Upper lobe of left lung (tissue), 6 donors: ENCODE measurements around the gene TMEM187. TPM values are rescaled to one million over a fixed set of nuclear protein-coding genes. Genes with fewer than 3 reads are reported as not detected.

Source experiments
- ATAC-seq, 2 donors: fragments of 200-7000 bp; cut with Tn5 transposase; one replicate each; pipeline ENCODE4 v1.9.1; 2022; ENCODE audit warnings: mild to moderate bottlenecking in 2 of 2, moderate library complexity in 2 of 2; ENCODE audit not compliant: low FRiP score in 2 of 2
- DNase-seq, 2 donors: peaks; one replicate each; pipeline ENCODE4 v3.0.0-alpha.2; 2019 to 2020
- H3K27ac ChIP-seq, 4 donors: fragments of 200-600 bp; sonication (generic); one replicate each; pipeline ENCODE4 v1.5.1; 2016 to 2019
- H3K27me3 ChIP-seq, 4 donors: fragments of 200-600 bp; sonication (generic); one replicate each; pipeline ENCODE4 v1.5.1; 2017 to 2019
- H3K36me3 ChIP-seq, 4 donors: fragments of 200-600 bp; sonication (generic); one replicate each; pipeline ENCODE4 v1.5.1; 2016 to 2019
- H3K4me1 ChIP-seq, 4 donors: fragments of 200-600 bp; sonication (generic); one replicate each; pipeline ENCODE4 v1.5.1; 2018 to 2019
- H3K4me3 ChIP-seq, 4 donors: fragments of 200-600 bp; sonication (generic); one replicate each; pipeline ENCODE4 v1.5.1; 2017 to 2019; ENCODE audit warnings: mild to moderate bottlenecking in 2 of 4, moderate library complexity in 1 of 4
- H3K9me3 ChIP-seq, 4 donors: fragments of 200-600 bp; sonication (generic); one replicate each; pipeline ENCODE4 v1.5.1; 2018 to 2019
- EP300 ChIP-seq, 4 donors: sonication (generic); formaldehyde crosslinking; IDR thresholded peaks; one replicate each; pipeline ENCODE4 v1.5.1; 2017; ENCODE audit warnings: antibody characterized with exemption in 4 of 4, control low read depth in 2 of 4
- POLR2A ChIP-seq, 4 donors: fragments of 450-650 bp; IDR thresholded peaks; one replicate each; pipeline ENCODE4 v1.5.1; 2016 to 2017; ENCODE audit warnings: antibody characterized with exemption in 4 of 4, mild to moderate bottlenecking in 2 of 4
- POLR2AphosphoS5 ChIP-seq, 2 donors: sonication (generic); formaldehyde crosslinking; IDR thresholded peaks; one replicate each; pipeline ENCODE4 v1.5.1; 2017; ENCODE audit warnings: antibody characterized with exemption in 2 of 2
- WGBS, 2 donors: methylation state at CpG; one replicate each; pipeline ENCODE4 v1.1.5; 2017 to 2018; 5-methylcytosine and 5-hydroxymethylcytosine counted together
- total RNA-seq, 6 donors: library from RNA; depleted of rRNA in 4 of 6; stranded (reverse); fragments of >200 nt in 4 of 6; gene quantifications; one replicate each; pipeline versions ENCODE4 v1.1.0 to v1.2.1, GENCODE V29; 2016 to 2021
- TF ChIP-seq, protein P1 (sequence below), 6 experiments: fragments of 450-650 bp in 4 of 6; fragments of 200-600 bp in 2 of 6; sonication (generic) in 2 of 6; IDR thresholded peaks; one replicate each; pipeline ENCODE4 v1.5.1; 2016 to 2019; ENCODE audit warnings: antibody characterized with exemption in 6 of 6
- donor health status: DM: no; HTN: no; CAD: no; lungs with moderate emphysema.
- donor health status: DM: no; HTN: yes; CAD: no; lungs with severe emphysema.

TMEM187 gene
- total RNA-seq, 6 donors from 2014 or later = 2.1 to 17.7 (median 5.0) TPM

DNA sequence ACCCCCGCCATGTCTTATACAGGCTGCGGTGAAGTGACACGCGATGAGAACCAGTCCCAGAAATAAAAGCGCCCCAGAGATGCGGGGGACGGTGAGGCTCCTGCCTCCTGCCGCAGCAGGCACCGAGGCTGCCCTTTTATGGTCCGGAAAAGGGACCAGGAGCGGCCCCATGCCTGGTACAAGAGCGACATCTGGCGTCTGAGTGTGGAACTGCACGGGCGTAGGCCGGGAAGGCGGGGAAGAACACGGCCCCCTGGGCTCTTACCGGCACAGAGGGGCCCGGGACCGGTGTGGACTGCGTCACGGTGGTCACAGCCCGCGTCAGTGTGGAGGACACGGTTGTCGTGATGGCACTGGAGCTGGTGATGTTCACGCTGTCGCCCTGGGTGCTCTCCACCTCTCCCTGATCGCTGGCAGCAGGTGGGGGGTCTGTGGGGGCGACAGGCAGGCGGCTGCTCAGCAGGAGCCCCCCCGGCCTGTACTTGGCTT is 19.2 kb upstream of the TMEM187 start:
- 38% methylated on average over 33 of the region's 33 CpGs; no CpG with 5 or more reads in 1 of the 2 donors for WGBS, 2 donors
- Histone ChIP-seq H3K27me3 (no peaks in the 10 kb centered on the region), H3K27ac (no peak overlapping the region), H3K4me3 (no peak overlapping the region), H3K9me3 (no peaks in the 10 kb centered on the region), H3K4me1 (peaks cover 9 to 17% (median 10%) of the 10 kb centered on the region in 4 donors), H3K36me3 (peaks cover 0 to 98% (median 66%) of the 10 kb centered on the region in 4 donors)
- ATAC-seq (peak; percentile 73 to 89), DNase-seq (peak in 1 of 2 donors; percentile 75)
- TF ChIP-seq EP300 (IDR thresholded peaks at IDR 0.05) (no peak), POLR2AphosphoS5 (IDR thresholded peaks at IDR 0.05) (peak in 1 of 2 donors; percentile 18)
- TF ChIP-seq, protein P1, sequence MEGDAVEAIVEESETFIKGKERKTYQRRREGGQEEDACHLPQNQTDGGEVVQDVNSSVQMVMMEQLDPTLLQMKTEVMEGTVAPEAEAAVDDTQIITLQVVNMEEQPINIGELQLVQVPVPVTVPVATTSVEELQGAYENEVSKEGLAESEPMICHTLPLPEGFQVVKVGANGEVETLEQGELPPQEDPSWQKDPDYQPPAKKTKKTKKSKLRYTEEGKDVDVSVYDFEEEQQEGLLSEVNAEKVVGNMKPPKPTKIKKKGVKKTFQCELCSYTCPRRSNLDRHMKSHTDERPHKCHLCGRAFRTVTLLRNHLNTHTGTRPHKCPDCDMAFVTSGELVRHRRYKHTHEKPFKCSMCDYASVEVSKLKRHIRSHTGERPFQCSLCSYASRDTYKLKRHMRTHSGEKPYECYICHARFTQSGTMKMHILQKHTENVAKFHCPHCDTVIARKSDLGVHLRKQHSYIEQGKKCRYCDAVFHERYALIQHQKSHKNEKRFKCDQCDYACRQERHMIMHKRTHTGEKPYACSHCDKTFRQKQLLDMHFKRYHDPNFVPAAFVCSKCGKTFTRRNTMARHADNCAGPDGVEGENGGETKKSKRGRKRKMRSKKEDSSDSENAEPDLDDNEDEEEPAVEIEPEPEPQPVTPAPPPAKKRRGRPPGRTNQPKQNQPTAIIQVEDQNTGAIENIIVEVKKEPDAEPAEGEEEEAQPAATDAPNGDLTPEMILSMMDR (IDR thresholded peaks at IDR 0.05) = peak; percentile 93 to 99 (median 98)

DNA sequence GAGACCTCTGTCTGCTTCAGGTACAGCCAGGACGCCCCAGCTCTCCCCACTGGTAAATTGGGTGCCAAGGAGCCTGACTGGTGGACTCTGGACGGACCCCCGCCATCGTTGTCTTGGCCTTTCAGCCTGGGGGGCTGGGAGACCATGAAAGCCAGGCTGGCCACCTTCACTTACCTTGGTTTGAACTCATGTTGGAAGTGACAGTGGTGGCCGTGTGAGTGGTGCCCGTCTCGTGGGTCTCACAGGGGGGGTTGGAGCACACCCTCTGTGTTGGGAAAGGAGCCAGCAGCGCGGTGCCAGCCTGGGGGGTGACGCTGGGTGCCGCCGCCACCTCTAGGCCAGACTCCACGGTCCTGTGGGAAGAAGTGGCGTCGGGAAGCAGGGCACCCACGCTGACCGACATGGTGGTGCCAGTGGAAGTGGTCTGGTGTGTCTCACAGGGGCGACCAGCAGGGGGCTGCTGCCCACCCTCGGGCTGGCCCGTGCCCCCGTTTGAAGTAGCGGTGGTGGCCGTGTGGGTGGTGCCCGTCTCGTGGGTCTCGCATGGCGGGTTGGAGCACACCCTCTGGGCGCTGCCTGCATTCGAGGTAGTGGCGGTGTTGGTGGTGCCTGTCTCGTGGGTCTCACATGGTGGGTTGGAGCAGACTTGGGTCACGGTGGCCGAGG is 18.5 kb upstream of the TMEM187 start:
- Histone ChIP-seq H3K27ac (no peak overlapping the region), H3K4me1 (peaks cover 4 to 12% (median 8%) of the 10 kb centered on the region in 4 donors), H3K4me3 (no peak overlapping the region), H3K36me3 (peaks cover 0 to 99% (median 69%) of the 10 kb centered on the region in 4 donors), H3K27me3 (no peaks in the 10 kb centered on the region), H3K9me3 (no peaks in the 10 kb centered on the region)
- no peak for DNase-seq
- TF ChIP-seq POLR2AphosphoS5 (IDR thresholded peaks at IDR 0.05) (no peak), EP300 (IDR thresholded peaks at IDR 0.05) (no peak), POLR2A (IDR thresholded peaks at IDR 0.05) (no peak)
- TF ChIP-seq, protein P1 (IDR thresholded peaks at IDR 0.05) = no peak
- no peak for ATAC-seq
- 80 to 83% methylated on average over 3 to 32 of the region's 33 CpGs for WGBS, 2 donors

DNA sequence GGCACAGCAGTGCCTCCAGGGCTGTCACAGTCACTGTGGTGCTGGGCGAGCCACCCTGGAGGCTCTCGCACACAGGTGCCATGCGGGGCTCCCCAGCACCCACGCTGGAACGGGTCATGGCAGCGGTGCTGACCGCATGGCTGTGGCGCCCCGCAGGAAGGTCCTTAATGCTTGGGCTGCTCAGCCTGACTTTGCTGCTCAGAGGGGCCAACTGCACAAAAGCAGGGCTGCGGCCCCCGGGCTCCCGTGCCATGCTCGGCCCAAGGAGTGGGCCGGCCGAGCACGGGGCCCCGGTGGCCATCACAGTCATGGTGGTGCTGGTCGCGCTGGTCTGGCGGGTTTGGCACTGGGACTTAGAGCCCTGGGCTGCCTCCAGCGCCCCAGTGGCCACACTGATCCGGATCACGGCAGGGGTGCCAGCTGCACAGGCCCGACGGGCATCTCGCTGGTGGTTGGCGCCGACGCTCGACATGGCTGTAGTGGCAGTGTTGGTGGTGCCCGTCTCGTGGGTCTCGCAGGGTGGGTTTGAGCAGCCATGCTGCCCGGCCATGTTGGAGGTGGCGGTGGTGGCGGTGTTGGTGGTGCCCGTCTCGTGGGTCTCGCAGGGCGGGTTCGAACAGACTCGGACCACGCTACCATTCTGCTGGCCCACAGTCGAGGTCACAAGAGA is 17.9 kb upstream of the TMEM187 start:
- WGBS, 2 donors = 96% methylated on average over 27 of the region's 44 CpGs; no CpG with 5 or more reads in 1 of the 2 donors
- H3K4me3 ChIP-seq = no peak overlapping the region
- DNase-seq (no peak), ATAC-seq (no peak)
- TF ChIP-seq, protein P1 (IDR thresholded peaks at IDR 0.05) = no peak
- TF ChIP-seq EP300 (IDR thresholded peaks at IDR 0.05) (no peak), POLR2A (IDR thresholded peaks at IDR 0.05) (no peak), POLR2AphosphoS5 (IDR thresholded peaks at IDR 0.05) (no peak)
- no peaks in the 10 kb centered on the region for H3K9me3 ChIP-seq
- H3K27me3 ChIP-seq = no peaks in the 10 kb centered on the region
- peaks cover 0 to 99% (median 72%) of the 10 kb centered on the region in 4 donors for H3K36me3 ChIP-seq
- no peak overlapping the region for H3K27ac ChIP-seq
- peaks cover under 1 to 7% (median 3%) of the 10 kb centered on the region in 4 donors for H3K4me1 ChIP-seq

DNA sequence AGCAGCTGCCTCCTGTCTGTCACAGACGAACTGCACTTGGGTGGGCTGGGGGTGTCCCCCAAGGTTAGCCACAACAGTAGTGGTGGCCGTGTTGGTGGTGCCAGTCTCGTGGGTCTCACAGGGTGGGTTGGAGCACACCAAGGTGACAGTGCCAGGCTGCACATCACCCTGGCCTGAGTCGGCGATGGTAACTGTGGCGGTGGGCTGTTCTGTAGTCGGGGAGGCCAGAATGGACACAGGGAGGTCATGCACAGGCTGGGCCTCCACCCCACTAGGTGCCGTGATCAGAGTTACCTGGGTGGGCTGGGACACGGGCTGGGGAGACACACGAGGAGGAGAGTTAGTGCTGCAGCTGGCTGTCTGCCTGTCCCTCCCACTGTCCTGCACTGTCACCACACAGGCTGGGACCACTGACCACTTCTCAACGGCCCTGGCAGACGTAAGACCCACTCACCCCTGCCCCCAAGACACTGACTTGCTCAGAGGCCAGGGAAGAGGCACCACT is 17.3 kb upstream of the TMEM187 start:
- no peak for TF ChIP-seq POLR2AphosphoS5 (IDR thresholded peaks at IDR 0.05)
- TF ChIP-seq, protein P1 (IDR thresholded peaks at IDR 0.05) = no peak
- no peak for TF ChIP-seq POLR2A (IDR thresholded peaks at IDR 0.05)
- no peak for TF ChIP-seq EP300 (IDR thresholded peaks at IDR 0.05)
- Histone ChIP-seq H3K4me3 (no peak overlapping the region), H3K27me3 (no peaks in the 10 kb centered on the region), H3K9me3 (no peaks in the 10 kb centered on the region), H3K27ac (no peak overlapping the region), H3K36me3 (peaks cover 0 to 99% (median 75%) of the 10 kb centered on the region in 4 donors), H3K4me1 (peaks cover 0 to 7% (median 0%) of the 10 kb centered on the region in 4 donors)
- DNase-seq (no peak), ATAC-seq (no peak)
- 86 to 91% methylated on average over 7 to 12 of the region's 12 CpGs for WGBS, 2 donors
